Stomach (tissue), 9 donors: ENCODE data around the gene ATP8B4. TPM values are rescaled to one million over a fixed set of nuclear protein-coding genes. Genes with fewer than 3 reads are reported as not detected.

Experiments
- DNase-seq, 2 donors: peaks; one replicate each; pipeline versions ENCODE4 v3.0.0 to v3.0.0-alpha.2; 2013 to 2019
- H3K27ac ChIP-seq, 5 donors: fragments of 200-600 bp in 4 of 5; sonication (generic) in 4 of 5; one replicate each; pipeline ENCODE4 v1.5.1; 2013 to 2019; ENCODE audit warnings: mild to moderate bottlenecking in 1 of 5, moderate library complexity in 1 of 5
- H3K27me3 ChIP-seq, 3 donors: fragments of 200-600 bp; sonication (generic); one replicate each; pipeline ENCODE4 v1.5.1; 2017 to 2019; ENCODE audit warnings: mixed run types in 1 of 3
- H3K36me3 ChIP-seq, 4 donors: fragments of 200-600 bp; sonication (generic); 1 replicate in 3 of 4; 2 replicates in 1 of 4; pipeline ENCODE4 v1.5.1; 2016 to 2019
- H3K4me1 ChIP-seq, 4 donors: fragments of 200-600 bp; sonication (generic); one replicate each; pipeline ENCODE4 v1.5.1; 2016 to 2019
- H3K4me3 ChIP-seq, 4 donors: fragments of 200-600 bp; sonication (generic) in 3 of 4; one replicate each; pipeline ENCODE4 v1.5.1; 2016 to 2019; ENCODE audit warnings: mild to moderate bottlenecking in 1 of 4
- H3K9me3 ChIP-seq, 4 donors: fragments of 200-600 bp; sonication (generic); one replicate each; pipeline ENCODE4 v1.5.1; 2016 to 2019
- EP300 ChIP-seq: sonication (generic); formaldehyde crosslinking; IDR thresholded peaks from one replicate; pipeline ENCODE4 v1.6.1; 2017; ENCODE audit warnings: antibody characterized with exemption
- POLR2A ChIP-seq, 4 donors: fragments of 450-650 bp; IDR thresholded peaks; one replicate each; pipeline ENCODE4 v1.6.1; 2016; ENCODE audit warnings: antibody characterized with exemption in 4 of 4, control low read depth in 2 of 4, mild to moderate bottlenecking in 1 of 4, moderate library complexity in 1 of 4
- POLR2AphosphoS5 ChIP-seq, 3 donors: sonication (generic); formaldehyde crosslinking; IDR thresholded peaks; one replicate each; pipeline ENCODE4 v1.6.1; 2016; ENCODE audit warnings: antibody characterized with exemption in 3 of 3
- WGBS, 5 donors: extraction: QIAGEN DNeasy Blood & Tissue Kit in 3 of 5; methylation state at CpG; one replicate each; pipeline versions ENCODE4 v1.1.5 to v1.1.7; 2013 to 2018; 5-methylcytosine and 5-hydroxymethylcytosine counted together
- intact Hi-C: fragments of 100-400 bp; cut with DNase I; formaldehyde crosslinking; loops from one replicate; pipeline ENCODE4 v1.15.1; 2023; ENCODE audit warnings: low total_unique reads
- polyA plus RNA-seq, 3 donors: library from polyadenylated mRNA; stranded (reverse); fragments of 200-250 nt; gene quantifications; one replicate each; pipeline ENCODE4 v1.2.3, GENCODE V29; 2013
- total RNA-seq, 5 donors: library from RNA; depleted of rRNA; stranded (reverse); fragments of >200 nt; gene quantifications; one replicate each; pipeline versions ENCODE4 v1.1.0 to v1.2.3, GENCODE V29; 2014 to 2016
- TF ChIP-seq, protein P1 (sequence below), 7 experiments: fragments of 450-650 bp in 4 of 7; fragments of 200-600 bp in 3 of 7; sonication (generic) in 3 of 7; IDR thresholded peaks; one replicate each; pipeline ENCODE4 v1.5.1; 2016 to 2019; ENCODE audit warnings: antibody characterized with exemption in 7 of 7, control low read depth in 2 of 7, mild to moderate bottlenecking in 1 of 7
- donor health status: healthy with polysubstance abuse.
- donor health status: Bipolar disorder and iron deficiency.
- donor health status: healthy.

The ATP8B4 gene
- total and polyA plus RNA-seq, 8 donors = under 0.01 to 14.3 (median 1.6) TPM

- TF ChIP-seq EP300 (no peak), POLR2A (IDR thresholded peaks at IDR 0.05) (no peak), POLR2AphosphoS5 (IDR thresholded peaks at IDR 0.05) (no peak)
- TF ChIP-seq, protein P1, sequence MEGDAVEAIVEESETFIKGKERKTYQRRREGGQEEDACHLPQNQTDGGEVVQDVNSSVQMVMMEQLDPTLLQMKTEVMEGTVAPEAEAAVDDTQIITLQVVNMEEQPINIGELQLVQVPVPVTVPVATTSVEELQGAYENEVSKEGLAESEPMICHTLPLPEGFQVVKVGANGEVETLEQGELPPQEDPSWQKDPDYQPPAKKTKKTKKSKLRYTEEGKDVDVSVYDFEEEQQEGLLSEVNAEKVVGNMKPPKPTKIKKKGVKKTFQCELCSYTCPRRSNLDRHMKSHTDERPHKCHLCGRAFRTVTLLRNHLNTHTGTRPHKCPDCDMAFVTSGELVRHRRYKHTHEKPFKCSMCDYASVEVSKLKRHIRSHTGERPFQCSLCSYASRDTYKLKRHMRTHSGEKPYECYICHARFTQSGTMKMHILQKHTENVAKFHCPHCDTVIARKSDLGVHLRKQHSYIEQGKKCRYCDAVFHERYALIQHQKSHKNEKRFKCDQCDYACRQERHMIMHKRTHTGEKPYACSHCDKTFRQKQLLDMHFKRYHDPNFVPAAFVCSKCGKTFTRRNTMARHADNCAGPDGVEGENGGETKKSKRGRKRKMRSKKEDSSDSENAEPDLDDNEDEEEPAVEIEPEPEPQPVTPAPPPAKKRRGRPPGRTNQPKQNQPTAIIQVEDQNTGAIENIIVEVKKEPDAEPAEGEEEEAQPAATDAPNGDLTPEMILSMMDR (IDR thresholded peaks at IDR 0.05) = no peak
- H3K4me1 ChIP-seq = peaks cover 0 to 6% (median 0%) of the 10 kb centered on the region in 4 donors
- H3K4me3 ChIP-seq = no peak overlapping the region
- peaks cover 0 to 10% (median 5%) of the 10 kb centered on the region in 4 donors for H3K9me3 ChIP-seq
- no peaks in the 10 kb centered on the region for H3K36me3 ChIP-seq
- intact Hi-C loops = no loop called here
- peak; percentile 39 to 56 for DNase-seq
- H3K27ac ChIP-seq = no peak overlapping the region
- H3K27me3 ChIP-seq = no peaks in the 10 kb centered on the region
Observed at GRCh38 chr15:50128266-50128665, 9.2 kb upstream of the ATP8B4 start.

DNA sequence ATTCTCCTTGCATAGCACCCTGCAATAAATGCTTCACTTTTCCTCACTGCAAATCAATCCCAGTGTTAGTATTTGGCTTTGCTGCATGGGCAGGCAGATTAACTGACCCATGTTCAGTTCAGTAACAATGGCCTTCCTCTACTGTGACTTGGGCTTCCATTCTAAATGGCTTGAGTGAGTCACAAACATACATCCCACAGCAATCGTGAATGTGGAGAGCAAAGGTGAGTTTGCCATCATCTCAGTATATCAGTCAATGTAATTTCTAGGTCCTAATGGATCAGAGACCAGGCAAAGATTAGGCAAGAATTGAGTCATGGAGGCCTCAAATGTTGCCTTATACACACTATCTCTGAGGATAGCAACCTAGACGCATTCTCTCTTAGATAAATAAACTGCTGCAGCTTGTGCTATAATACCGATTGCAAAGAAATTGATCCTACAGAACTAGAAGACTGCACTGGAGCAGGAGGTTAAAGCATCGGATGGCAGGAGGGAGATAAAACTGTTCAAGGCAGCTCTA, 8.3 kb upstream of the ATP8B4 start:
- 84 to 93% (median 87%) methylated on average over 4 of the region's 4 CpGs for WGBS, 5 donors
- no peak for TF ChIP-seq POLR2AphosphoS5 (IDR thresholded peaks at IDR 0.05)
- no peak for TF ChIP-seq EP300
- TF ChIP-seq, protein P1 (IDR thresholded peaks at IDR 0.05) = no peak
- no peak for TF ChIP-seq POLR2A (IDR thresholded peaks at IDR 0.05)
- H3K4me3 ChIP-seq = no peak overlapping the region
- H3K4me1 ChIP-seq = peaks cover 0 to 6% (median 0%) of the 10 kb centered on the region in 4 donors
- no peak for DNase-seq
- intact Hi-C loops = no loop called here
- H3K9me3 ChIP-seq = peaks cover 0 to 11% (median 6%) of the 10 kb centered on the region in 4 donors
- H3K27me3 ChIP-seq = no peaks in the 10 kb centered on the region
- no peaks in the 10 kb centered on the region for H3K36me3 ChIP-seq
- H3K27ac ChIP-seq = no peak overlapping the region

- TF ChIP-seq POLR2A (IDR thresholded peaks at IDR 0.05) (no peak), EP300 (no peak), POLR2AphosphoS5 (IDR thresholded peaks at IDR 0.05) (no peak)
- TF ChIP-seq, protein P1 (IDR thresholded peaks at IDR 0.05) = no peak
Observed at GRCh38 chr15:50126072-50126471, 7.0 kb upstream of the ATP8B4 start.

DNA sequence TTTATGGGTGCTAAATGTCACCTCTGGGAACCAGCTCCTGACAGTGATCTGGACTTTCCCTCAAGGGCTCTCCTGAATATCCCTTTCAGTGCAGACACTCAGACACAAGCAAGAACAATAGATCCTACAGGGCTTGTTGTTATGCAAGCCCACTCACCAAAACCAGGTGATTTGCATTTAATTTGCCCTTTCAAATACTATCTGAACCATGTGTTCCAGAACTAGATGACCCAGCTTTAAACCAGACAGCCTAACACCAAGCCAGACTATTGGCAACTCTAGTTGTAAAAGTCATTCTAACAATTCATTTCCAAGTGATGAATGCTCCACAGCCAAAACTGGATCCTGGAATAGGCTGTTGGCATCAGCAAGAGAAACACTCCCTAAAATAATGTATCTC, 5.6 kb upstream of the ATP8B4 start:
- Histone ChIP-seq H3K4me3 (no peak overlapping the region), H3K27ac (no peak overlapping the region), H3K36me3 (no peaks in the 10 kb centered on the region), H3K9me3 (peaks cover 0 to 11% (median 6%) of the 10 kb centered on the region in 4 donors), H3K4me1 (peaks cover 0 to 6% (median 0%) of the 10 kb centered on the region in 4 donors), H3K27me3 (no peaks in the 10 kb centered on the region)
- TF ChIP-seq POLR2AphosphoS5 (IDR thresholded peaks at IDR 0.05) (no peak), POLR2A (IDR thresholded peaks at IDR 0.05) (no peak), EP300 (no peak)
- TF ChIP-seq, protein P1 (IDR thresholded peaks at IDR 0.05) = no peak
- no peak for DNase-seq
- intact Hi-C loops = no loop called here

More at GRCh38 chr15:50126072-50126471, 7.0 kb upstream of the ATP8B4 start:
- Histone ChIP-seq H3K9me3 (peaks cover 0 to 11% (median 6%) of the 10 kb centered on the region in 4 donors), H3K4me3 (no peak overlapping the region), H3K4me1 (peaks cover 0 to 6% (median 0%) of the 10 kb centered on the region in 4 donors), H3K36me3 (no peaks in the 10 kb centered on the region), H3K27me3 (no peaks in the 10 kb centered on the region), H3K27ac (no peak overlapping the region)
- 70 to 86% (median 76%) methylated on average over 4 of the region's 4 CpGs for WGBS, 5 donors
- DNase-seq = no peak
- intact Hi-C loops = no loop called here
